Neutrophil (primary cell): ENCODE data around the gene SASH1.

ENCODE experiments used
- H3K27ac ChIP-seq: fragments of 200-600 bp; sonication (generic); 2 replicates; pipeline ENCODE4 v1.5.1; 2016; ENCODE audit warnings: mild to moderate bottlenecking, moderate library complexity
- H3K27me3 ChIP-seq: fragments of 200-600 bp; sonication (generic); 2 replicates; pipeline ENCODE4 v1.6.0; 2016; ENCODE audit warnings: mild to moderate bottlenecking
- H3K36me3 ChIP-seq: fragments of 200-600 bp; sonication (generic); 2 replicates; pipeline ENCODE4 v1.5.1; 2017
- H3K4me1 ChIP-seq, 2 experiments: fragments of 200-600 bp in 1 of 2; sonication (generic) in 1 of 2; 1 replicate in 1 of 2; 2 replicates in 1 of 2; pipeline versions ENCODE4 v1.5.1 to v1.6.1; 2013 to 2016; ENCODE audit warnings: low read depth in 1 of 2, low read length in 1 of 2, mild to moderate bottlenecking in 1 of 2, moderate library complexity in 1 of 2; ENCODE audit not compliant: control insufficient read depth in 1 of 2, insufficient read depth in 1 of 2
- H3K4me3 ChIP-seq, 2 experiments: fragments of 200-600 bp in 1 of 2; sonication (generic) in 1 of 2; 1 replicate in 1 of 2; 2 replicates in 1 of 2; pipeline ENCODE4 v1.5.1; 2013 to 2016; ENCODE audit warnings: low read depth in 1 of 2, low read length in 1 of 2, mild to moderate bottlenecking in 1 of 2, moderate library complexity in 1 of 2
- H3K9me3 ChIP-seq: fragments of 200-600 bp; sonication (generic); 2 replicates; pipeline ENCODE4 v1.5.1; 2016
- TF ChIP-seq, protein P1 (sequence below): fragments of 200-600 bp; sonication (generic); IDR thresholded peaks from 2 replicates; pipeline ENCODE4 v1.5.1; 2016; ENCODE audit warnings: antibody characterized with exemption

The SASH1 gene

DNA sequence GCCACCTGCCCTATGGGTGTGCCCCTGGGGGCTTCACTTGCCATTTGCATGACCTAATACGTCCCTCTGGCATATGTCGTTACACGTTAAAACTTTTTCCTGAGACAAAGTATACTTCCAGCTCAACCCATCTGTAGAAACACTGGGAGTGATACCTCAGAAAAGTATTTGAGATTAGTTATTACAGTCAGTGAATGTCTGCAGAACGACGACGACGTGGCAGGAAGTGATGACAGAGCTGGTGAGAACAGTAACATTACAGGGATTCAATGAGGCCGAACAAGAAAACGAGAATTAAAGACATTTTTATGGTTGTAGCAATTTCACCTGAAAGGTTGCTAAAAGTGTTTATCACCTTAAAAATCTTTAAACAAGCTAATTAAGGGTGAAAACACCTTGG lies 40.2 kb downstream of the SASH1 start:
- Histone ChIP-seq H3K27me3 (peaks cover 4% of the 10 kb centered on the region), H3K27ac (no peak overlapping the region), H3K4me3 (no peak overlapping the region), H3K9me3 (no peaks in the 10 kb centered on the region), H3K4me1 (no peaks in the 10 kb centered on the region), H3K36me3 (no peaks in the 10 kb centered on the region)
- TF ChIP-seq, protein P1, sequence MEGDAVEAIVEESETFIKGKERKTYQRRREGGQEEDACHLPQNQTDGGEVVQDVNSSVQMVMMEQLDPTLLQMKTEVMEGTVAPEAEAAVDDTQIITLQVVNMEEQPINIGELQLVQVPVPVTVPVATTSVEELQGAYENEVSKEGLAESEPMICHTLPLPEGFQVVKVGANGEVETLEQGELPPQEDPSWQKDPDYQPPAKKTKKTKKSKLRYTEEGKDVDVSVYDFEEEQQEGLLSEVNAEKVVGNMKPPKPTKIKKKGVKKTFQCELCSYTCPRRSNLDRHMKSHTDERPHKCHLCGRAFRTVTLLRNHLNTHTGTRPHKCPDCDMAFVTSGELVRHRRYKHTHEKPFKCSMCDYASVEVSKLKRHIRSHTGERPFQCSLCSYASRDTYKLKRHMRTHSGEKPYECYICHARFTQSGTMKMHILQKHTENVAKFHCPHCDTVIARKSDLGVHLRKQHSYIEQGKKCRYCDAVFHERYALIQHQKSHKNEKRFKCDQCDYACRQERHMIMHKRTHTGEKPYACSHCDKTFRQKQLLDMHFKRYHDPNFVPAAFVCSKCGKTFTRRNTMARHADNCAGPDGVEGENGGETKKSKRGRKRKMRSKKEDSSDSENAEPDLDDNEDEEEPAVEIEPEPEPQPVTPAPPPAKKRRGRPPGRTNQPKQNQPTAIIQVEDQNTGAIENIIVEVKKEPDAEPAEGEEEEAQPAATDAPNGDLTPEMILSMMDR: no peak

- no peak overlapping the region for H3K4me3 ChIP-seq
- H3K27me3 ChIP-seq: peaks cover 4% of the 10 kb centered on the region
- H3K4me1 ChIP-seq: no peaks in the 10 kb centered on the region
- H3K27ac ChIP-seq: no peak overlapping the region
- TF ChIP-seq, protein P1: no peak
- no peaks in the 10 kb centered on the region for H3K9me3 ChIP-seq
- no peaks in the 10 kb centered on the region for H3K36me3 ChIP-seq
These were observed 41.2 kb downstream of the SASH1 start for GRCh38 chr6:148383658-148384368.

GRCh38 chr6:148385379-148385778 lies 42.7 kb downstream of the SASH1 start:
- no peaks in the 10 kb centered on the region for H3K4me1 ChIP-seq
- no peaks in the 10 kb centered on the region for H3K9me3 ChIP-seq
- TF ChIP-seq, protein P1: no peak
- no peak overlapping the region for H3K4me3 ChIP-seq
- H3K27me3 ChIP-seq: peaks cover 4% of the 10 kb centered on the region
- H3K36me3 ChIP-seq: no peaks in the 10 kb centered on the region
- no peak overlapping the region for H3K27ac ChIP-seq

- H3K27ac ChIP-seq: no peak overlapping the region
- TF ChIP-seq, protein P1: no peak
- H3K4me3 ChIP-seq: no peak overlapping the region
- no peaks in the 10 kb centered on the region for H3K4me1 ChIP-seq
- H3K36me3 ChIP-seq: no peaks in the 10 kb centered on the region
- H3K27me3 ChIP-seq: peaks cover 4% of the 10 kb centered on the region
- no peaks in the 10 kb centered on the region for H3K9me3 ChIP-seq
These were observed 45.9 kb downstream of the SASH1 start for GRCh38 chr6:148388521-148388920.

DNA sequence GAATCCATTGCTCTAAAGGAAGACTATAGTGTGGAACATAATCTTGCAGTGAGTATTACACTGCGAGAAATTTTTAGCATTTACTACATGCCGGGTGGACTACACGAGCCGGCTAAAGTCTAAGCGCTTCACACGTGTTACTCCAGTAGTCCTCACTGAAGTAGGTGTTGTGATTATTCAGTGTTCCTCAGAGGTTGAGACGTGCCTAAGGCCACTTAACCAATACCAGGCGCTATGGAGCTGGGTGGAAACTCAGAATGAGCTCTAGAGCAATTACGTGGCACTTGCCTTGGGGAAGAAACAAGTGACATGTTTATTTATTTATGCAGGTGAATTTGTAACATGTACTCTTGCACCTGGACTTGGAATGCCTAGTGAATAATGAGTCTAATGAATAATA lies 46.4 kb downstream of the SASH1 start:
- no peaks in the 10 kb centered on the region for H3K4me1 ChIP-seq
- no peak overlapping the region for H3K4me3 ChIP-seq
- TF ChIP-seq, protein P1: no peak
- H3K9me3 ChIP-seq: no peaks in the 10 kb centered on the region
- H3K36me3 ChIP-seq: no peaks in the 10 kb centered on the region
- peaks cover 4% of the 10 kb centered on the region for H3K27me3 ChIP-seq
- H3K27ac ChIP-seq: no peak overlapping the region
